ENCODE data around the gene ACKR2.

GRCh38 chr3:42884324-42884723 is 75.1 kb downstream of the ACKR2 start:
- TF ChIP-seq, protein P1, sequence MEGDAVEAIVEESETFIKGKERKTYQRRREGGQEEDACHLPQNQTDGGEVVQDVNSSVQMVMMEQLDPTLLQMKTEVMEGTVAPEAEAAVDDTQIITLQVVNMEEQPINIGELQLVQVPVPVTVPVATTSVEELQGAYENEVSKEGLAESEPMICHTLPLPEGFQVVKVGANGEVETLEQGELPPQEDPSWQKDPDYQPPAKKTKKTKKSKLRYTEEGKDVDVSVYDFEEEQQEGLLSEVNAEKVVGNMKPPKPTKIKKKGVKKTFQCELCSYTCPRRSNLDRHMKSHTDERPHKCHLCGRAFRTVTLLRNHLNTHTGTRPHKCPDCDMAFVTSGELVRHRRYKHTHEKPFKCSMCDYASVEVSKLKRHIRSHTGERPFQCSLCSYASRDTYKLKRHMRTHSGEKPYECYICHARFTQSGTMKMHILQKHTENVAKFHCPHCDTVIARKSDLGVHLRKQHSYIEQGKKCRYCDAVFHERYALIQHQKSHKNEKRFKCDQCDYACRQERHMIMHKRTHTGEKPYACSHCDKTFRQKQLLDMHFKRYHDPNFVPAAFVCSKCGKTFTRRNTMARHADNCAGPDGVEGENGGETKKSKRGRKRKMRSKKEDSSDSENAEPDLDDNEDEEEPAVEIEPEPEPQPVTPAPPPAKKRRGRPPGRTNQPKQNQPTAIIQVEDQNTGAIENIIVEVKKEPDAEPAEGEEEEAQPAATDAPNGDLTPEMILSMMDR (IDR thresholded peaks at IDR 0.05) = no peak
- TF ChIP-seq POLR2A (IDR thresholded peaks at IDR 0.05) = no peak

Data from testis (tissue), 2 donors.